ENCODE results near the gene APLN. TPM values are rescaled to one million over a fixed set of nuclear protein-coding genes. Genes with fewer than 3 reads are reported as not detected.

The APLN gene
- total RNA-seq, 1 donor: 0.72 TPM

- H3K4me2 ChIP-seq (ENCODE audit: insufficient read depth, low read length): no peak overlapping the region
- no peak for DNase-seq (ENCODE audit: insufficient read length, low spot score, missing footprints)
- no peak overlapping the region for H3K27ac ChIP-seq (ENCODE audit: low read depth, low read length)
- no peak overlapping the region for H2AFZ ChIP-seq (ENCODE audit: low read length)
- no peaks in the 10 kb centered on the region for H3K4me1 ChIP-seq (ENCODE audit: insufficient read depth, low read length)
- H3K9me3 ChIP-seq (ENCODE audit: low read depth, low read length): no peaks in the 10 kb centered on the region
- TF ChIP-seq CTCF (IDR thresholded peaks at IDR 0.05; ENCODE audit: extremely low read depth, low read depth, low read length): no peak
- H3K4me3 ChIP-seq (ENCODE audit: insufficient read depth, low read length): no peak overlapping the region
- no peaks in the 10 kb centered on the region for H3K79me2 ChIP-seq (ENCODE audit: insufficient read depth, low read length)
- H4K20me1 ChIP-seq (ENCODE audit: insufficient read depth, low read length): no peaks in the 10 kb centered on the region
- H3K27me3 ChIP-seq (ENCODE audit: insufficient read depth, low read length): no peaks in the 10 kb centered on the region
- no peaks in the 10 kb centered on the region for H3K36me3 ChIP-seq (ENCODE audit: insufficient read depth, low read length)
These were observed 35.8 kb downstream of the APLN start for GRCh38 chrX:129618997-129619396.

GRCh38 chrX:129617420-129617819, 37.3 kb downstream of the APLN start:
- Histone ChIP-seq H4K20me1 (ENCODE audit: insufficient read depth, low read length) (no peaks in the 10 kb centered on the region), H3K4me3 (ENCODE audit: insufficient read depth, low read length) (no peak overlapping the region), H3K4me1 (ENCODE audit: insufficient read depth, low read length) (no peaks in the 10 kb centered on the region), H3K9me3 (ENCODE audit: low read depth, low read length) (no peaks in the 10 kb centered on the region), H3K27ac (ENCODE audit: low read depth, low read length) (no peak overlapping the region), H3K36me3 (ENCODE audit: insufficient read depth, low read length) (no peaks in the 10 kb centered on the region), H3K79me2 (ENCODE audit: insufficient read depth, low read length) (no peaks in the 10 kb centered on the region), H3K27me3 (ENCODE audit: insufficient read depth, low read length) (no peaks in the 10 kb centered on the region), H3K4me2 (ENCODE audit: insufficient read depth, low read length) (no peak overlapping the region), H2AFZ (ENCODE audit: low read length) (no peak overlapping the region)
- TF ChIP-seq CTCF (IDR thresholded peaks at IDR 0.05; ENCODE audit: extremely low read depth, low read depth, low read length): no peak
- DNase-seq (ENCODE audit: insufficient read length, low spot score, missing footprints): no peak

GRCh38 chrX:129614481-129615255, 40.1 kb downstream of the APLN start:
- H2AFZ ChIP-seq (ENCODE audit: low read length): no peak overlapping the region
- no peaks in the 10 kb centered on the region for H3K9me3 ChIP-seq (ENCODE audit: low read depth, low read length)
- H3K4me3 ChIP-seq (ENCODE audit: insufficient read depth, low read length): no peak overlapping the region
- TF ChIP-seq CTCF (IDR thresholded peaks at IDR 0.05; ENCODE audit: extremely low read depth, low read depth, low read length): no peak
- no peaks in the 10 kb centered on the region for H3K79me2 ChIP-seq (ENCODE audit: insufficient read depth, low read length)
- peaks cover 4% of the 10 kb centered on the region for H3K27me3 ChIP-seq (ENCODE audit: insufficient read depth, low read length)
- no peak overlapping the region for H3K4me2 ChIP-seq (ENCODE audit: insufficient read depth, low read length)
- H4K20me1 ChIP-seq (ENCODE audit: insufficient read depth, low read length): no peaks in the 10 kb centered on the region
- no peak overlapping the region for H3K27ac ChIP-seq (ENCODE audit: low read depth, low read length)
- no peaks in the 10 kb centered on the region for H3K4me1 ChIP-seq (ENCODE audit: insufficient read depth, low read length)
- no peaks in the 10 kb centered on the region for H3K36me3 ChIP-seq (ENCODE audit: insufficient read depth, low read length)
- DNase-seq (ENCODE audit: insufficient read length, low spot score, missing footprints): no peak

- no peaks in the 10 kb centered on the region for H3K9me3 ChIP-seq (ENCODE audit: low read depth, low read length)
- no peak overlapping the region for H3K4me3 ChIP-seq (ENCODE audit: insufficient read depth, low read length)
- H3K79me2 ChIP-seq (ENCODE audit: insufficient read depth, low read length): no peaks in the 10 kb centered on the region
- no peaks in the 10 kb centered on the region for H4K20me1 ChIP-seq (ENCODE audit: insufficient read depth, low read length)
- H3K36me3 ChIP-seq (ENCODE audit: insufficient read depth, low read length): no peaks in the 10 kb centered on the region
- H3K27me3 ChIP-seq (ENCODE audit: insufficient read depth, low read length): peaks cover 4% of the 10 kb centered on the region
- no peak overlapping the region for H3K27ac ChIP-seq (ENCODE audit: low read depth, low read length)
- H3K4me2 ChIP-seq (ENCODE audit: insufficient read depth, low read length): no peak overlapping the region
- no peaks in the 10 kb centered on the region for H3K4me1 ChIP-seq (ENCODE audit: insufficient read depth, low read length)
- no peak overlapping the region for H2AFZ ChIP-seq (ENCODE audit: low read length)
- no peak for DNase-seq (ENCODE audit: insufficient read length, low spot score, missing footprints)
- no peak for TF ChIP-seq CTCF (IDR thresholded peaks at IDR 0.05; ENCODE audit: extremely low read depth, low read depth, low read length)
These were observed 41.2 kb downstream of the APLN start for GRCh38 chrX:129613596-129613995.
